ENCODE data around the gene ANKRD1. TPM values are rescaled to one million over a fixed set of nuclear protein-coding genes. Genes with fewer than 3 reads are reported as not detected.

The ANKRD1 gene
- total and polyA plus RNA-seq, 8 donors = 0.73 to 12.5 (median 1.5) TPM; not detected in 3

- TF ChIP-seq POLR2AphosphoS5 (IDR thresholded peaks at IDR 0.05) = no peak
- no peak for TF ChIP-seq POLR2A (IDR thresholded peaks at IDR 0.05)
- no peak for TF ChIP-seq CTCF (IDR thresholded peaks at IDR 0.05)
- TF ChIP-seq EP300 (IDR thresholded peaks at IDR 0.05) = no peak
- H3K27me3 ChIP-seq = peaks cover 0 to 19% (median 0%) of the 10 kb centered on the region in 3 donors
- no peak for DNase-seq
- no peaks in the 10 kb centered on the region for H3K36me3 ChIP-seq
- H3K4me1 ChIP-seq = peaks cover 0 to 6% (median 3%) of the 10 kb centered on the region in 4 donors
- 76 to 86% (median 85%) methylated on average over 5 of the region's 5 CpGs for WGBS, 5 donors
- H3K27ac ChIP-seq = no peak overlapping the region
- no peaks in the 10 kb centered on the region for H3K9me3 ChIP-seq
- intact Hi-C loops (cut with DNase I; ENCODE audit: low total_unique reads) = no loop called here
- H3K4me3 ChIP-seq = no peak overlapping the region
Observed at GRCh38 chr10:90925079-90926029, 4.5 kb upstream of the ANKRD1 start.

- no peaks in the 10 kb centered on the region for H3K4me1 ChIP-seq
- peaks cover 0 to 25% (median 0%) of the 10 kb centered on the region in 3 donors for H3K27me3 ChIP-seq
- DNase-seq = no peak
- no peak overlapping the region for H3K27ac ChIP-seq
- intact Hi-C loops (cut with DNase I; ENCODE audit: low total_unique reads) = no loop called here
- 85 to 96% (median 92%) methylated on average over 3 of the region's 3 CpGs for WGBS, 5 donors
- H3K4me3 ChIP-seq = no peak overlapping the region
- no peak for TF ChIP-seq POLR2A (IDR thresholded peaks at IDR 0.05)
- TF ChIP-seq POLR2AphosphoS5 (IDR thresholded peaks at IDR 0.05) = no peak
- no peaks in the 10 kb centered on the region for H3K36me3 ChIP-seq
- no peaks in the 10 kb centered on the region for H3K9me3 ChIP-seq
Observed at GRCh38 chr10:90924552-90924951, 3.7 kb upstream of the ANKRD1 start.

GRCh38 chr10:90923111-90923731 lies 2.3 kb upstream of the ANKRD1 start:
- peaks cover 0 to 22% (median 0%) of the 10 kb centered on the region in 3 donors for H3K27me3 ChIP-seq
- WGBS, 5 donors = 42 to 71% (median 57%) methylated on average over 2 of the region's 2 CpGs
- intact Hi-C loops (cut with DNase I; ENCODE audit: low total_unique reads) = no loop called here
- no peak overlapping the region for H3K4me3 ChIP-seq
- H3K4me1 ChIP-seq = no peaks in the 10 kb centered on the region
- DNase-seq = no peak
- H3K9me3 ChIP-seq = no peaks in the 10 kb centered on the region
- H3K27ac ChIP-seq = no peak overlapping the region
- no peak for TF ChIP-seq POLR2AphosphoS5 (IDR thresholded peaks at IDR 0.05)
- no peak for TF ChIP-seq POLR2A (IDR thresholded peaks at IDR 0.05)
- H3K36me3 ChIP-seq = no peaks in the 10 kb centered on the region

GRCh38 chr10:90921906-90922305 lies 1.0 kb upstream of the ANKRD1 start:
- DNase-seq = no peak
- intact Hi-C loops (cut with DNase I; ENCODE audit: low total_unique reads) = no loop called here

More at GRCh38 chr10:90921906-90922305, 1.0 kb upstream of the ANKRD1 start:
- Histone ChIP-seq H3K4me1 (no peaks in the 10 kb centered on the region), H3K9me3 (no peaks in the 10 kb centered on the region), H3K27ac (no peak overlapping the region), H3K27me3 (peaks cover 0 to 22% (median 0%) of the 10 kb centered on the region in 3 donors), H3K36me3 (no peaks in the 10 kb centered on the region), H3K4me3 (no peak overlapping the region)
- TF ChIP-seq POLR2A (IDR thresholded peaks at IDR 0.05) = no peak
- TF ChIP-seq POLR2AphosphoS5 (IDR thresholded peaks at IDR 0.05) = no peak
- TF ChIP-seq EP300 (IDR thresholded peaks at IDR 0.05) = no peak
- TF ChIP-seq CTCF (IDR thresholded peaks at IDR 0.05) = no peak
- 66 to 79% (median 73%) methylated on average over 3 of the region's 3 CpGs for WGBS, 5 donors
